Pancreas (tissue), 10 donors: Measurements from ENCODE around the gene NXPH1. TPM values are rescaled to one million over a fixed set of nuclear protein-coding genes. Genes with fewer than 3 reads are reported as not detected.

Source experiments
- ATAC-seq, 4 donors: fragments of 200-7000 bp; cut with Tn5 transposase; one replicate each; pipeline versions ENCODE4 v1.8.0 to v1.9.1; 2020; ENCODE audit warnings: mild to moderate bottlenecking in 4 of 4, moderate library complexity in 4 of 4
- DNase-seq, 6 donors: peaks; one replicate each; pipeline ENCODE4 v3.0.0-alpha.2; 2020
- FAIRE-seq: peaks from 2 replicates; lab custom pipeline; 2012; peaks lifted over from hg19 to GRCh38; lab: Jason Lieb, UNC
- H3K27ac ChIP-seq, 4 donors: fragments of 200-600 bp; sonication (generic); 1 replicate in 3 of 4; 2 replicates in 1 of 4; pipeline versions ENCODE4 v1.5.0 to v1.8.0; 2020
- H3K27me3 ChIP-seq, 4 donors: fragments of 200-600 bp; one replicate each; pipeline ENCODE4 v1.8.0; 2021
- H3K36me3 ChIP-seq, 3 donors: fragments of 200-600 bp; sonication (generic) in 1 of 3; one replicate each; pipeline versions ENCODE4 v1.5.0 to v1.8.0; 2020 to 2021
- H3K4me1 ChIP-seq, 3 donors: fragments of 200-600 bp; one replicate each; pipeline ENCODE4 v1.8.0; 2021
- H3K4me3 ChIP-seq, 4 donors: fragments of 200-600 bp; sonication (generic) in 2 of 4; one replicate each; pipeline versions ENCODE4 v1.5.0 to v1.8.0; 2020 to 2021
- H3K9me3 ChIP-seq, 4 donors: fragments of 200-600 bp; one replicate each; pipeline ENCODE4 v1.8.0; 2021
- WGBS, 2 donors: extraction: QIAGEN DNeasy Blood & Tissue Kit; methylation state at CpG; one replicate each; pipeline ENCODE4 v1.1.7; 2013; 5-methylcytosine and 5-hydroxymethylcytosine counted together
- intact Hi-C, 3 donors: fragments of 100-400 bp; cut with DNase I; formaldehyde crosslinking; loops; one replicate each; pipeline versions ENCODE4 v1.11.1 to v1.14.2; 2022
- polyA plus RNA-seq, 2 donors: library from polyadenylated mRNA; stranded (reverse); fragments of 200-250 nt; gene quantifications; one replicate each; pipeline ENCODE4 v1.2.3, GENCODE V29; 2013
- total RNA-seq, 6 donors: library from RNA; stranded (reverse); fragmentation: NEBNext Ultra II Directional in 4 of 6; extraction: Animal tissue kit (Norgen Biotek cat#: 25700) in 4 of 6; gene quantifications; one replicate each; pipeline versions ENCODE4 v1.2.1 to v1.2.4, GENCODE V29; 2021 to 2023
- TF ChIP-seq, protein P1 (sequence below), 4 donors: fragments of 200-600 bp; sonication (generic) in 3 of 4; IDR thresholded peaks; one replicate each; pipeline versions ENCODE4 v1.5.0 to v1.8.0; 2021; ENCODE audit warnings: antibody characterized with exemption in 4 of 4
- donor health status: healthy with polysubstance abuse.
- donor health status: DM: no; HTN: no; CAD: no; lungs with moderate emphysema.
- donor health status: DM: no; HTN: no; CAD: no.
- donor health status: control.
- donor health status: control.
- donor health status: Bipolar disorder and iron deficiency.
- donor health status: DM: yes; HTN: yes; CAD: no.
- donor health status: DM: no; HTN: no; CAD: no.
- donor health status: DM: no; HTN: no; CAD: no.
- donor health status: DM: yes; HTN: yes; CAD: no.

NXPH1 gene
- total and polyA plus RNA-seq, 8 donors: not detected

DNA sequence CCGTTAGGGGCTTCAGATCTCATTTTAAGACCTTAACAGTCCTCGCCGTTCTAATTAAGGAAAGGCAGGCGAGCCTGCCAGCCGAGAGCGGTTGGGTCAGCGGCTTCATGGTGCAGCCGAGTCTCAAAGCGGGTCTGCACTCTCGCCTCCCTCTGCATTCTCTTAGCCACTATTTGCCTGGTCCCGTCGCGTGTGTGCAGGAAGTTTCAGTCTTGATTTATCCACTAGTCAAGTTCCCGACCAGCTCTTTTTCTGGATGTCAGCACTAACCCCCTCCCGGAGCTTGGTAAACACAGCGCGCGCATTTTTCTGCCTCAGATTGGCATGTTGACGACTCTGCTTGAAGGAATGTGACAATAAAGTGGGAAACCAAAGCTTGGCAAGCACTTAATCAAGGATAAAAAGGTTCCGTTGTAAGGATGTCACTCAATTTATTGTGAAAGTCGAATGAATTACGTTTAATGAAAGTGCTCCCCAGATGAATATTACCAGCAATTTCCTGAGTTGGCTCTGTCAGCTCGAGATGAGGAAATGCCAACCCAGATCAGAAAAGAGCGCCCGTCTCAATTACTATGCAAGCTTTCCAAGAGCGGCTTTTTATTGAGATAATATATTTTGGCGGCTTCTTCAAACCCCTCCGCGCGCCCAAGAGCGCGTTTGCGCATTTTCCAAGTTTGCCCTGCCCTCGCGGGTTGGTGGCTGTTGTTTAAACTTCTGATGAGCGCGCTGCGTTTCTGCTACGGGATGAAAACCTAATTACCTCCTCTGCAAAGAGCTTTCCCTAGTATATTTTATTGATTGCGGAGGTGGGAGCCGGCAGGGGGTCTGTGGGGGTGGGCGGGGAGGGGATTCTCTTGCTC lies 7.9 kb downstream of the NXPH1 start:
- TF ChIP-seq, protein P1, sequence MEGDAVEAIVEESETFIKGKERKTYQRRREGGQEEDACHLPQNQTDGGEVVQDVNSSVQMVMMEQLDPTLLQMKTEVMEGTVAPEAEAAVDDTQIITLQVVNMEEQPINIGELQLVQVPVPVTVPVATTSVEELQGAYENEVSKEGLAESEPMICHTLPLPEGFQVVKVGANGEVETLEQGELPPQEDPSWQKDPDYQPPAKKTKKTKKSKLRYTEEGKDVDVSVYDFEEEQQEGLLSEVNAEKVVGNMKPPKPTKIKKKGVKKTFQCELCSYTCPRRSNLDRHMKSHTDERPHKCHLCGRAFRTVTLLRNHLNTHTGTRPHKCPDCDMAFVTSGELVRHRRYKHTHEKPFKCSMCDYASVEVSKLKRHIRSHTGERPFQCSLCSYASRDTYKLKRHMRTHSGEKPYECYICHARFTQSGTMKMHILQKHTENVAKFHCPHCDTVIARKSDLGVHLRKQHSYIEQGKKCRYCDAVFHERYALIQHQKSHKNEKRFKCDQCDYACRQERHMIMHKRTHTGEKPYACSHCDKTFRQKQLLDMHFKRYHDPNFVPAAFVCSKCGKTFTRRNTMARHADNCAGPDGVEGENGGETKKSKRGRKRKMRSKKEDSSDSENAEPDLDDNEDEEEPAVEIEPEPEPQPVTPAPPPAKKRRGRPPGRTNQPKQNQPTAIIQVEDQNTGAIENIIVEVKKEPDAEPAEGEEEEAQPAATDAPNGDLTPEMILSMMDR (IDR thresholded peaks at IDR 0.05): no peak

DNA sequence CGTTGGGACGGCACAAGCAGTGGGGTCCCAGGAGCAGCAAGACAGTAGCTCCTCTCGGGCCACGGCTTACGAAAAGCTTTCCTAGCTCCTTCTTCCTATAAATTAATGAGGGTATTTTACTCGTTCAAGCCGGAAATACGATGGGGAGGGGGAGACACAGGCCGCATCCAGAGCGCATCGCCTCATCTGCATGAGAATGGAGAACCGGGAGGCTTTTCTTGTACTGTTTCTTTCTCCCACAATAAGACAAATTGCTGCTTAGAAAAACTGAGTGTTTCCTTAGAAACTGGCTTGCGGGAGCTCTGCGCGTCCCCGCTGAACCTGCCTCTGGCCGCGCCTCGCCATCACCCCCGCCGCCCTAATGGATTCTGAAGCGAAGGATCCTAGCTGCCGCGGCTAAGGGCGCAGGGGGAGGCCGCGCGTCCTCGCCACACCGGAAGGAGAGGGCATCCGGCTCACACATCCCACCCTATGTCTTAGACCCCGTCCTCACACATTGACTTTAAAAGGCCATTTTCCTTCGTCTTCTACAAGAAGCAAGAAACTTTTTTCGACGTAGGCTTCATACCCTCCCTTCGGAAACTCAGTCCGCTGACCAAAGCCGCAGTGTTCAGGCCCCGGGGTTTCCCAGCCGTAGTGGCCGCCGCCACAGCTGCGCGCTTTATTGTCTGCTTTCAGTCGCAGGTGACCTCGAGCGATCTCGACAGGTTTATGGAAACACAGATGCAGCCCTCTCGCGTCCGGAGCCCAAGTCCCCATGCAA lies 8.8 kb downstream of the NXPH1 start:
- TF ChIP-seq, protein P1 (IDR thresholded peaks at IDR 0.05): no peak
- Histone ChIP-seq H3K27ac (no peak overlapping the region), H3K4me3 (peak overlapping the region in 1 of 4 donors; percentile 30), H3K36me3 (no peaks in the 10 kb centered on the region), H3K4me1 (peaks cover 0 to 10% (median 0%) of the 10 kb centered on the region in 3 donors), H3K9me3 (no peaks in the 10 kb centered on the region), H3K27me3 (peaks cover 5 to 47% (median 16%) of the 10 kb centered on the region in 4 donors)
- 5 to 6% methylated on average over 47 to 51 of the region's 51 CpGs for WGBS, 2 donors
- FAIRE-seq (no peak), DNase-seq (no peak), ATAC-seq (peak in 3 of 4 donors; percentile 22 to 41 (median 35))
- intact Hi-C loops: no loop called here

More for the DNA sequence above, 7.9 kb downstream of the NXPH1 start:
- H3K36me3 ChIP-seq: no peaks in the 10 kb centered on the region
- H3K4me3 ChIP-seq: no peak overlapping the region
- H3K27me3 ChIP-seq: peaks cover 6 to 51% (median 19%) of the 10 kb centered on the region in 4 donors
- DNase-seq: no peak
- no peak for ATAC-seq
- intact Hi-C loops: no loop called here
- H3K9me3 ChIP-seq: no peaks in the 10 kb centered on the region
- WGBS, 2 donors: 3 to 4% methylated on average over 42 of the region's 42 CpGs
- no peak for FAIRE-seq
- no peak overlapping the region for H3K27ac ChIP-seq
- peaks cover 0 to 10% (median 0%) of the 10 kb centered on the region in 3 donors for H3K4me1 ChIP-seq

DNA sequence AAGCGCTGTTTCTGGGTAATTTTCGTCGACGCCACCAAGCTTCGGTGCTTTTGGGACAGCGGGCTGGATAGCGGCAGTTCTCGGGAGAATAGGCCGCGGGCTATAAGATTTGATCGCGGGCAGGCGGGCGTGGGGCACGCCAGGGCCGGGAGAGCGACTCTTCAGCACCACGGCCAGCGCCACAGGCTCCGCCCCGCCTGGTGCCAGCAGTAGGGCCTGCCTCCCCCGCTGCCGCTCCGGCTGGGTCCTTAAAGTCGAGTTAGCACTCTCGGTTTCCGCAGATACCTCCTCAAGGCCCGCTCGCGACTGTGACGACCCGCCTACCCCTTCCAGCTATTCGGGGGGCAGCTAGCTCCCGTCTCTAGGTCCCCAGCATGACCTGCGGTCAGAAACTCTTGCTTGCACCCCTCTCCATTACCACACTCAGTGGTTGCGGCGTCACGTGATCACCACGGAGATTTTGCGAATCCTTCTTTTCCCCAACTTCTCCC lies 9.4 kb downstream of the NXPH1 start:
- ATAC-seq (peak; percentile 93 to 100 (median 98)), FAIRE-seq (no peak)

DNA sequence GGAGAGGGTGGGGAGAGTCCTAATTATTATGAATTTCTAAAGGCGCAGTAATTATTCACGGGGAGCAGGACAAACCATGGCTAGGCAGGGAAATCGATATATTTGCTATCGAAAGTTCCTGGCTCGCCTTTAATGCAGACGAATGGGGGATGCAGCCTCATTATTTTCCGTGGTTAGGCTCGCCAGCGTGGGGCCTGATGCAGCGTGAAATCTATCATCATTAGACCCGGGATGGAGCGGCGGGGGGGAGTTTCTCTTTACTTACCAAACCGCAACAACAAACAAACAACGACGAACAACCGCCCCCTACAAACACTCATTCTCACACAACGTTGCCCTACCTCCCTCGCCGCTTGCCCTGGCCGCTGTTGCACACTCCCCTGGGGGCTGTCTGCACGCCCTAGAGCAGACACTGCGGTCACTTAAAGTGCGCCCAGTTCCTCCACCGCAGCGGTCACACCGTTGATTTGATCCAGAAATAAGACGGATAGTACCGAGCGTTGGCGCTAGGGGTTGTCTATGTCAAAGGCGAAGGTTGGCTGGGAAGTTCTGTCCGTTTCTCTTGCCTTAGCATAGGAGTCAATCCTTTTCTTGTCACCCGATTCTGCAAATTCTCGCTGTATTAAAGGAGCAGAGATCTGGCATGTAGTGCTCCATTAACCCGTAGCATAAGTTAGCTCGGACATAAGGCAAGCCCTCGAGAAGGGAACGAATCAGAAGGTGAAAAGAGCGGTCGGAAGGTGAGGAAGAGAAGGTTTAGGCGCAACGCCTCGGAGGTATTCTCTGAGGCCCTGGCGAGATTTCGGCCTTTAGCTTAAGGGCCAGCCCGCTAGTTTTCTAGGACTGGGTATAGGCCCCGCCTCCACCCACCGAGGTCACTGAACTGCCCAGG lies 10.4 kb downstream of the NXPH1 start:
- H3K27me3 ChIP-seq: peaks cover 5 to 40% (median 16%) of the 10 kb centered on the region in 4 donors
- TF ChIP-seq, protein P1 (IDR thresholded peaks at IDR 0.05): peak in 1 of 4 donors; percentile 25
- intact Hi-C loops: no loop called here
- no peak overlapping the region for H3K27ac ChIP-seq
- peak; percentile 46 to 85 (median 66) for ATAC-seq
- FAIRE-seq: no peak
- peak overlapping the region in 1 of 4 donors; percentile 30 for H3K4me3 ChIP-seq
- peaks cover 0 to 7% (median 0%) of the 10 kb centered on the region in 3 donors for H3K4me1 ChIP-seq
- no peaks in the 10 kb centered on the region for H3K9me3 ChIP-seq
- DNase-seq: no peak
- WGBS, 2 donors: 4% methylated on average over 49 of the region's 49 CpGs
- H3K36me3 ChIP-seq: no peaks in the 10 kb centered on the region

More for the DNA sequence above, 9.4 kb downstream of the NXPH1 start:
- Histone ChIP-seq H3K27me3 (peaks cover 5 to 43% (median 16%) of the 10 kb centered on the region in 4 donors), H3K4me3 (peak overlapping the region in 1 of 4 donors; percentile 30), H3K4me1 (peaks cover 0 to 7% (median 0%) of the 10 kb centered on the region in 3 donors), H3K36me3 (no peaks in the 10 kb centered on the region), H3K27ac (no peak overlapping the region), H3K9me3 (no peaks in the 10 kb centered on the region)
- TF ChIP-seq, protein P1 (IDR thresholded peaks at IDR 0.05): no peak
- WGBS, 2 donors: 1 to 3% methylated on average over 37 to 40 of the region's 40 CpGs
- peak; percentile 64 to 88 (median 72) for DNase-seq
- intact Hi-C loops: no loop called here
